Measurements from ENCODE around the gene LRP1B.

DNA sequence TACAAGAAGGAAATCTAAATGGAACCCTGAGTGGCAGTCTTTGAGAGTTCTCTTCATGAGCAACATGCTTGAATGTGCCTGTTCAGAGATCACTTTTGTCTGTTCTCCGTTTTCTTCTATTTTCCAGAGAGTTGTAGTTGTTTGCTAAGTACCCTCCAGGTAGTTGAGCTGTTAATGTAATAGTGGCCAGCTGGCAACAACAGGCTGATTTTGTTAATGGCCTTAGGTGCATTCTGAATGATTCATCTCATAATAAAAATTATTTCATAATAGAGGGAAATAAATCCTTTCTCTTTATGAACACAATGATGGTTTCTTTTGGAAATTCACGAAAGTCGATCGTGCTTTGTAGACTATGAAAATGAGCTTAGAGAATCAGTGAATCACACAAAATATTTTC lies 136.8 kb downstream of the LRP1B start:
- TF ChIP-seq, protein P1, sequence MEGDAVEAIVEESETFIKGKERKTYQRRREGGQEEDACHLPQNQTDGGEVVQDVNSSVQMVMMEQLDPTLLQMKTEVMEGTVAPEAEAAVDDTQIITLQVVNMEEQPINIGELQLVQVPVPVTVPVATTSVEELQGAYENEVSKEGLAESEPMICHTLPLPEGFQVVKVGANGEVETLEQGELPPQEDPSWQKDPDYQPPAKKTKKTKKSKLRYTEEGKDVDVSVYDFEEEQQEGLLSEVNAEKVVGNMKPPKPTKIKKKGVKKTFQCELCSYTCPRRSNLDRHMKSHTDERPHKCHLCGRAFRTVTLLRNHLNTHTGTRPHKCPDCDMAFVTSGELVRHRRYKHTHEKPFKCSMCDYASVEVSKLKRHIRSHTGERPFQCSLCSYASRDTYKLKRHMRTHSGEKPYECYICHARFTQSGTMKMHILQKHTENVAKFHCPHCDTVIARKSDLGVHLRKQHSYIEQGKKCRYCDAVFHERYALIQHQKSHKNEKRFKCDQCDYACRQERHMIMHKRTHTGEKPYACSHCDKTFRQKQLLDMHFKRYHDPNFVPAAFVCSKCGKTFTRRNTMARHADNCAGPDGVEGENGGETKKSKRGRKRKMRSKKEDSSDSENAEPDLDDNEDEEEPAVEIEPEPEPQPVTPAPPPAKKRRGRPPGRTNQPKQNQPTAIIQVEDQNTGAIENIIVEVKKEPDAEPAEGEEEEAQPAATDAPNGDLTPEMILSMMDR (IDR thresholded peaks at IDR 0.05; ENCODE audit: low read depth, low read length, missing input control) = no peak
- TF ChIP-seq YY1 (IDR thresholded peaks at IDR 0.05) (no peak), HNF4G (IDR thresholded peaks at IDR 0.05) (no peak), JUND (IDR thresholded peaks at IDR 0.05) (no peak), SP1 (IDR thresholded peaks at IDR 0.05) (no peak), TAF1 (conservative IDR thresholded peaks at IDR 0.05) (no peak), FOXA1 (IDR thresholded peaks at IDR 0.05) (no peak)
- TF ChIP-seq, protein P2, sequence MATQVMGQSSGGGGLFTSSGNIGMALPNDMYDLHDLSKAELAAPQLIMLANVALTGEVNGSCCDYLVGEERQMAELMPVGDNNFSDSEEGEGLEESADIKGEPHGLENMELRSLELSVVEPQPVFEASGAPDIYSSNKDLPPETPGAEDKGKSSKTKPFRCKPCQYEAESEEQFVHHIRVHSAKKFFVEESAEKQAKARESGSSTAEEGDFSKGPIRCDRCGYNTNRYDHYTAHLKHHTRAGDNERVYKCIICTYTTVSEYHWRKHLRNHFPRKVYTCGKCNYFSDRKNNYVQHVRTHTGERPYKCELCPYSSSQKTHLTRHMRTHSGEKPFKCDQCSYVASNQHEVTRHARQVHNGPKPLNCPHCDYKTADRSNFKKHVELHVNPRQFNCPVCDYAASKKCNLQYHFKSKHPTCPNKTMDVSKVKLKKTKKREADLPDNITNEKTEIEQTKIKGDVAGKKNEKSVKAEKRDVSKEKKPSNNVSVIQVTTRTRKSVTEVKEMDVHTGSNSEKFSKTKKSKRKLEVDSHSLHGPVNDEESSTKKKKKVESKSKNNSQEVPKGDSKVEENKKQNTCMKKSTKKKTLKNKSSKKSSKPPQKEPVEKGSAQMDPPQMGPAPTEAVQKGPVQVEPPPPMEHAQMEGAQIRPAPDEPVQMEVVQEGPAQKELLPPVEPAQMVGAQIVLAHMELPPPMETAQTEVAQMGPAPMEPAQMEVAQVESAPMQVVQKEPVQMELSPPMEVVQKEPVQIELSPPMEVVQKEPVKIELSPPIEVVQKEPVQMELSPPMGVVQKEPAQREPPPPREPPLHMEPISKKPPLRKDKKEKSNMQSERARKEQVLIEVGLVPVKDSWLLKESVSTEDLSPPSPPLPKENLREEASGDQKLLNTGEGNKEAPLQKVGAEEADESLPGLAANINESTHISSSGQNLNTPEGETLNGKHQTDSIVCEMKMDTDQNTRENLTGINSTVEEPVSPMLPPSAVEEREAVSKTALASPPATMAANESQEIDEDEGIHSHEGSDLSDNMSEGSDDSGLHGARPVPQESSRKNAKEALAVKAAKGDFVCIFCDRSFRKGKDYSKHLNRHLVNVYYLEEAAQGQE (IDR thresholded peaks at IDR 0.05) = no peak
